K562 (cell line): ENCODE data around the gene ITGA6. TPM values are rescaled to one million over a fixed set of nuclear protein-coding genes. Genes with fewer than 3 reads are reported as not detected.

Experiments used
- ATAC-seq: fragments of 200-7000 bp; cut with Tn5 transposase; 3 replicates; pipeline ENCODE4 v1.9.1; 2020; ENCODE audit warnings: moderate library complexity
- BruUV-seq: library from RNA; stranded (reverse); fragments of 400-500 nt; replicated peaks from 2 replicates; lab custom pipeline; 2021; lab: Mats Ljungman, UMichigan
- CTCF ChIA-PET: fragments of 300-600 bp; formaldehyde crosslinking; extraction: SDS; loops from one replicate; lab custom pipeline; 2021; ENCODE audit warnings: low intra/inter-chr PET ratio; lab: Yijun Ruan, JAX
- POLR2A ChIA-PET: fragments of 300-600, 350-650 bp; sonication (Branson Sonifier 250); formaldehyde crosslinking; extraction: SDS; loops from one replicate; lab custom pipeline; 2021; ENCODE audit warnings: antibody characterized with exemption, inconsistent platforms; lab: Yijun Ruan, JAX
- DNase-seq, 4 experiments: peaks; one replicate each; pipeline versions ENCODE4 v3.0.0 to v3.0.0-alpha.2; 2011 to 2018; ENCODE audit warnings: low spot score in 3 of 4, mixed read lengths in 3 of 4; ENCODE audit errors: extremely low read depth in 1 of 4
- FAIRE-seq: peaks from 2 replicates; lab custom pipeline; 2011; peaks lifted over from hg19 to GRCh38; lab: Jason Lieb, UNC
- H2AFZ ChIP-seq: 2 replicates; pipeline ENCODE4 v1.6.0; 2011; ENCODE audit warnings: low read depth, low read length, control low read depth, inconsistent platforms
- H3K27ac ChIP-seq: fragments of 200-600 bp; 3 replicates; pipeline ENCODE4 v1.8.0; 2011; ENCODE audit warnings: low read depth, mild to moderate bottlenecking, control low read depth, inconsistent platforms, low read length, moderate library complexity, mixed read lengths; ENCODE audit errors: extremely low read depth
- H3K27me3 ChIP-seq, 2 experiments: fragments of 300-600 bp in 1 of 2; 2 replicates in 1 of 2; 3 replicates in 1 of 2; pipeline versions ENCODE4 v1.6.0 to v1.8.0; 2011; ENCODE audit warnings: inconsistent platforms in 2 of 2, low read length in 2 of 2, mild to moderate bottlenecking in 1 of 2, mixed read lengths in 1 of 2, moderate library complexity in 1 of 2; ENCODE audit not compliant: control insufficient read depth in 2 of 2, insufficient read depth in 2 of 2
- H3K36me3 ChIP-seq: fragments of 300-600 bp; 3 replicates; pipeline ENCODE4 v1.8.0; 2011; ENCODE audit warnings: mild to moderate bottlenecking, low read length, inconsistent platforms; ENCODE audit not compliant: control insufficient read depth, insufficient read depth
- H3K4me1 ChIP-seq, 2 experiments: fragments of 200-600 bp in 1 of 2; replicated peaks in 1 of 2; 2 replicates in 1 of 2; 3 replicates in 1 of 2; pipeline versions ENCODE4 v1.5.1 to v1.8.0; 2011; ENCODE audit warnings: inconsistent platforms in 2 of 2, low read length in 2 of 2, mild to moderate bottlenecking in 1 of 2, mixed read lengths in 1 of 2, moderate library complexity in 1 of 2; ENCODE audit not compliant: control insufficient read depth in 2 of 2, insufficient read depth in 2 of 2
- H3K4me2 ChIP-seq: 2 replicates; pipeline ENCODE4 v1.6.1; 2011; ENCODE audit warnings: low read length, control low read depth, inconsistent platforms, mixed read lengths; ENCODE audit not compliant: insufficient read depth
- H3K4me3 ChIP-seq: fragments of 200-600 bp; sonication (generic), shearing (Covaris generic); 2 replicates; pipeline ENCODE4 v1.5.1; 2016; ENCODE audit warnings: control low read depth, inconsistent platforms
- H3K79me2 ChIP-seq: fragments of 200-600 bp; 3 replicates; pipeline ENCODE4 v1.8.0; 2011; ENCODE audit warnings: low read length, inconsistent platforms; ENCODE audit not compliant: control insufficient read depth, insufficient read depth
- H3K9ac ChIP-seq, 2 experiments: 2 replicates each; pipeline versions ENCODE4 v1.6.0 to v1.6.1; 2011; ENCODE audit warnings: low read depth in 2 of 2, low read length in 2 of 2, control low read depth in 1 of 2, inconsistent platforms in 1 of 2, mild to moderate bottlenecking in 1 of 2, mixed read lengths in 1 of 2; ENCODE audit not compliant: insufficient read depth in 1 of 2
- H3K9me1 ChIP-seq: one replicate; pipeline ENCODE4 v1.6.0; 2011; ENCODE audit warnings: inconsistent platforms, mild to moderate bottlenecking, low read length, moderate library complexity; ENCODE audit not compliant: control insufficient read depth, insufficient read depth
- H3K9me3 ChIP-seq: replicated peaks from 2 replicates; pipeline ENCODE4 v1.5.1; 2011; ENCODE audit warnings: low read depth, low read length, inconsistent platforms; ENCODE audit not compliant: control insufficient read depth, insufficient read depth
- H4K20me1 ChIP-seq: replicated peaks from 2 replicates; pipeline ENCODE4 v1.6.1; 2011; ENCODE audit warnings: low read length, inconsistent platforms, mixed read lengths; ENCODE audit not compliant: control insufficient read depth, insufficient read depth
- CBFA2T2 ChIP-seq: fragments of 450-650 bp; conservative IDR thresholded peaks from 2 replicates; pipeline ENCODE4 v1.6.1; 2017; ENCODE audit warnings: mild to moderate bottlenecking
- CBX1 ChIP-seq: sonication (generic); IDR thresholded peaks from 2 replicates; pipeline ENCODE4 v1.6.1; 2016; ENCODE audit warnings: antibody characterized with exemption, low read depth, mild to moderate bottlenecking
- CGGBP1 ChIP-seq: fragments of 250-450 bp; sonication (Bioruptor Pico); IDR thresholded peaks from 2 replicates; pipeline ENCODE4 v1.9.0; 2021; ENCODE audit warnings: mild to moderate bottlenecking
- CUX1 ChIP-seq: fragments of 200-800 bp; sonication (Bioruptor generic); IDR thresholded peaks from 2 replicates; pipeline ENCODE4 v1.6.1; 2016; ENCODE audit warnings: missing genetic modification characterization, missing compliant biosample characterization
- ETS2 ChIP-seq: IDR thresholded peaks from 2 replicates; pipeline ENCODE4 v1.6.1; 2016; ENCODE audit warnings: borderline replicate concordance, missing genetic modification characterization, mild to moderate bottlenecking, moderate library complexity, missing compliant biosample characterization; ENCODE audit not compliant: poor library complexity, severe bottlenecking
- GABPB2 ChIP-seq: fragments of 250-450 bp; sonication (Bioruptor Pico); conservative IDR thresholded peaks from 2 replicates; pipeline ENCODE4 v1.5.1; 2021; ENCODE audit warnings: mild to moderate bottlenecking
- HCFC1 ChIP-seq: IDR thresholded peaks from 2 replicates; pipeline ENCODE4 v1.6.1; 2012; ENCODE audit warnings: low read depth, low read length, improper control_type of control experiment
- HNRNPH1 ChIP-seq: fragments of 200-400 bp; formaldehyde crosslinking; optimal IDR thresholded peaks from 2 replicates; pipeline ENCODE3; 2017; ENCODE audit warnings: low read depth, mild to moderate bottlenecking, low read length, moderate library complexity
- KLF16 ChIP-seq: IDR thresholded peaks from 2 replicates; pipeline ENCODE4 v1.6.1; 2016; ENCODE audit warnings: antibody characterized with exemption
- MIER1 ChIP-seq: fragments of 450-650 bp; IDR thresholded peaks from 2 replicates; pipeline ENCODE4 v1.6.1; 2016; ENCODE audit warnings: antibody characterized with exemption, mild to moderate bottlenecking, low read depth
- NFRKB ChIP-seq: fragments of 450-650 bp; IDR thresholded peaks from 2 replicates; pipeline ENCODE4 v1.6.1; 2016; ENCODE audit warnings: low read depth
- NRF1 ChIP-seq, 2 experiments: fragments of 450-650 bp; IDR thresholded peaks in 1 of 2; conservative IDR thresholded peaks in 1 of 2; 2 replicates each; pipeline ENCODE4 v1.6.1; 2014; ENCODE audit warnings: mild to moderate bottlenecking in 2 of 2
- PHF21A ChIP-seq: fragments of 450-650 bp; IDR thresholded peaks from 2 replicates; pipeline ENCODE4 v1.6.1; 2017; ENCODE audit warnings: low read depth, borderline replicate concordance
- RBM15 ChIP-seq: fragments of 200-400 bp; formaldehyde crosslinking; IDR thresholded peaks from 2 replicates; pipeline ENCODE4 v1.6.1; 2018; ENCODE audit warnings: mild to moderate bottlenecking, low read length, moderate library complexity; ENCODE audit not compliant: insufficient read depth
- SOX6 ChIP-seq: fragments of 450-650 bp; IDR thresholded peaks from 2 replicates; pipeline ENCODE4 v1.6.1; 2014; ENCODE audit warnings: mild to moderate bottlenecking
- ZBTB12 ChIP-seq: fragments of 250-450 bp; sonication (Bioruptor Pico); IDR thresholded peaks from 2 replicates; pipeline ENCODE4 v1.4.0; 2020
- ZNF75A ChIP-seq: fragments of 450-650 bp; formaldehyde crosslinking; IDR thresholded peaks from 2 replicates; pipeline ENCODE4 v1.4.0; 2020; ENCODE audit warnings: mild to moderate bottlenecking
- WGBS: fragments of 100-300 bp; shearing (Covaris generic); methylation state at CpG from one replicate; pipeline ENCODE4 v1.1.6; 2016; ENCODE audit warnings: low coverage, mixed read lengths; ENCODE audit not compliant: insufficient coverage; ENCODE audit errors: missing lambda C conversion rate; 5-methylcytosine and 5-hydroxymethylcytosine counted together
- in situ Hi-C: fragments of 300-500 bp; cut with MboI; formaldehyde crosslinking; loops from 4 replicates; pipeline ENCODE4 v1.15.0; 2018; ENCODE audit warnings: inconsistent platforms, mixed read lengths
- intact Hi-C: fragments of 100-400 bp; cut with micrococcal nuclease; formaldehyde crosslinking; loops from 2 replicates; pipeline ENCODE4 v1.14.2; 2022
- polyA plus RNA-seq, 8 experiments: library from polyadenylated mRNA; depleted of rRNA in 4 of 8; stranded (reverse) in 5 of 8; unstranded in 3 of 8; fragments of >200 nt; fragmentation: Nextera tagmentation in 2 of 8; fragmentation: Illumina TruSeq in 1 of 8; extraction: Ambion mirVana in 2 of 8; extraction: Trizol in 1 of 8; gene quantifications; 2 replicates each; pipeline versions ENCODE4 v1.2.1 to v1.2.3, GENCODE V29; 2011 to 2014; ENCODE audit warnings: inconsistent platforms in 1 of 8, missing spikeins in 1 of 8
- total RNA-seq, 7 experiments: library from RNA; depleted of rRNA in 6 of 7; stranded (reverse); fragments of >200 nt in 6 of 7; fragmentation: Illumina TruSeq in 2 of 7; extraction: Trizol in 2 of 7; gene quantifications; 2 replicates each; pipeline versions ENCODE4 v1.2.1 to v1.2.3, GENCODE V29; 2011 to 2021; ENCODE audit warnings: low replicate concordance in 1 of 7

ITGA6 gene
- total and polyA plus RNA-seq, 9 of the 15 experiments (the other 6 are each of a cell fraction or from before 2014, with no cell fraction given): 0.01 to 0.29 (median 0.05) TPM; not detected in 5

GRCh38 chr2:172420216-172420615 lies 7.2 kb upstream of the ITGA6 start:
- no peak for TF ChIP-seq ETS2 (tag)
- TF ChIP-seq CUX1: no peak
- no peak for TF ChIP-seq GABPB2 (CRISPR knock-in tag)
- TF ChIP-seq HNRNPH1: no peak
- TF ChIP-seq HCFC1: no peak
- no peak for TF ChIP-seq NFRKB
- no peak for TF ChIP-seq CGGBP1 (CRISPR knock-in tag)
- TF ChIP-seq ZBTB12 (CRISPR knock-in tag): no peak
- no peak for TF ChIP-seq MIER1
- no peak for TF ChIP-seq CBFA2T2
- no peak for TF ChIP-seq CBX1
- TF ChIP-seq KLF16: no peak
- no peak for TF ChIP-seq RBM15
- no peak for TF ChIP-seq PHF21A
- TF ChIP-seq NRF1 (conservative IDR thresholded peaks at IDR 0.05 in 1 of 2, IDR thresholded peaks at IDR 0.05 in 1 of 2): no peak
- no peak for TF ChIP-seq SOX6
- no peak for TF ChIP-seq ZNF75A (CRISPR knock-in tag)
- ATAC-seq: no peak
- POLR2A ChIA-PET: no interaction called here
- CTCF ChIA-PET: no interaction called here
- DNase-seq: no peak
- H3K27ac ChIP-seq: no peak overlapping the region
- H2AFZ ChIP-seq: no peak overlapping the region
- no peaks in the 10 kb centered on the region for H4K20me1 ChIP-seq
- in situ Hi-C loops (no loop called here), intact Hi-C loops (no loop called here)
- no peak overlapping the region for H3K9ac ChIP-seq
- no TSS peak for BruUV-seq
- no peaks in the 10 kb centered on the region for H3K4me1 ChIP-seq
- 0% methylated on average over 3 of the region's 3 CpGs for WGBS
- no peak for FAIRE-seq
- H3K4me3 ChIP-seq: no peak overlapping the region
- no peaks in the 10 kb centered on the region for H3K9me1 ChIP-seq
- H3K79me2 ChIP-seq: no peaks in the 10 kb centered on the region
- peaks cover 6 to 7% of the 10 kb centered on the region in 2 experiments for H3K27me3 ChIP-seq
- H3K4me2 ChIP-seq: no peak overlapping the region
- no peaks in the 10 kb centered on the region for H3K9me3 ChIP-seq
- H3K36me3 ChIP-seq: no peaks in the 10 kb centered on the region
